Smooth muscle cell (in vitro differentiated cells): ENCODE measurements around the gene AK5. TPM values are rescaled to one million over a fixed set of nuclear protein-coding genes. Genes with fewer than 3 reads are reported as not detected.

ENCODE experiments used
- DNase-seq: peaks from one replicate; lab custom pipeline; 2025; ENCODE audit not compliant: unreplicated experiment; lab: John Stamatoyannopoulos, UW
- H2AFZ ChIP-seq: fragments of 200-600 bp; sonication (generic); 2 replicates; pipeline ENCODE4 v1.6.0; 2016; ENCODE audit warnings: antibody characterized with exemption, low read depth, mild to moderate bottlenecking
- H3F3A ChIP-seq: fragments of 200-600 bp; sonication (generic); 2 replicates; pipeline ENCODE4 v1.6.0; 2017; ENCODE audit warnings: antibody characterized with exemption, low read depth
- H3K27ac ChIP-seq: fragments of 200-600 bp; sonication (generic); 2 replicates; pipeline ENCODE4 v1.5.1; 2016; ENCODE audit warnings: low read depth, mild to moderate bottlenecking
- H3K27me3 ChIP-seq: fragments of 200-600 bp; sonication (generic); 2 replicates; pipeline ENCODE4 v1.6.1; 2016; ENCODE audit warnings: low read depth, mild to moderate bottlenecking
- H3K36me3 ChIP-seq: fragments of 200-600 bp; sonication (generic); 2 replicates; pipeline ENCODE4 v1.5.1; 2016; ENCODE audit warnings: low read depth
- H3K4me1 ChIP-seq: fragments of 200-600 bp; sonication (generic); 2 replicates; pipeline ENCODE4 v1.5.1; 2016; ENCODE audit warnings: low read depth
- H3K4me2 ChIP-seq: fragments of 200-600 bp; sonication (generic); 2 replicates; pipeline ENCODE4 v1.6.0; 2016; ENCODE audit warnings: mild to moderate bottlenecking
- H3K4me3 ChIP-seq: fragments of 200-600 bp; sonication (generic); 2 replicates; pipeline ENCODE4 v1.5.1; 2016; ENCODE audit warnings: mild to moderate bottlenecking
- H3K79me2 ChIP-seq: fragments of 200-600 bp; sonication (generic); 2 replicates; pipeline ENCODE4 v1.6.0; 2016; ENCODE audit warnings: low read depth, mild to moderate bottlenecking
- H3K9ac ChIP-seq: fragments of 200-600 bp; sonication (generic); 2 replicates; pipeline ENCODE4 v1.6.0; 2016; ENCODE audit warnings: low read depth
- H3K9me3 ChIP-seq: fragments of 200-600 bp; sonication (generic); replicated peaks from 2 replicates; pipeline ENCODE4 v1.5.1; 2016; ENCODE audit warnings: low read depth
- H4K20me1 ChIP-seq: fragments of 200-600 bp; sonication (generic); 2 replicates; pipeline ENCODE4 v1.6.0; 2016; ENCODE audit warnings: low read depth
- WGBS: methylation state at CpG from one replicate; pipeline ENCODE4 v1.1.7; 2016; ENCODE audit warnings: low lambda C conversion rate; 5-methylcytosine and 5-hydroxymethylcytosine counted together
- polyA plus RNA-seq: library from polyadenylated mRNA; unstranded; fragments of >200 nt; fragmentation: Nextera tagmentation; extraction: Ambion mirVana; gene quantifications from 2 replicates; pipeline ENCODE4 v1.2.1, GENCODE V29; 2016
- total RNA-seq: library from RNA; depleted of rRNA; stranded (reverse); fragments of >200 nt; gene quantifications from 2 replicates; pipeline ENCODE4 v1.2.3, GENCODE V29; 2014
- TF ChIP-seq, protein P1 (sequence below): fragments of 200-600 bp; sonication (generic); IDR thresholded peaks from 2 replicates; pipeline ENCODE4 v1.5.1; 2017; ENCODE audit warnings: borderline replicate concordance, mild to moderate bottlenecking, antibody characterized with exemption; ENCODE audit not compliant: insufficient read depth, poor library complexity, severe bottlenecking

AK5 gene
- total and polyA plus RNA-seq, 2 experiments from 2014 or later, result 0.43 TPM; not detected in 1

GRCh38 chr1:77584884-77585283 is 303.1 kb downstream of the AK5 start:
- Histone ChIP-seq H3K4me2 (no peak overlapping the region), H3F3A (no peaks in the 10 kb centered on the region), H2AFZ (no peak overlapping the region), H4K20me1 (no peaks in the 10 kb centered on the region), H3K27me3 (no peaks in the 10 kb centered on the region), H3K36me3 (peaks cover 17% of the 10 kb centered on the region), H3K9ac (no peak overlapping the region), H3K4me1 (no peaks in the 10 kb centered on the region), H3K27ac (no peak overlapping the region), H3K9me3 (no peaks in the 10 kb centered on the region), H3K4me3 (no peak overlapping the region), H3K79me2 (no peaks in the 10 kb centered on the region)
- TF ChIP-seq, protein P1, sequence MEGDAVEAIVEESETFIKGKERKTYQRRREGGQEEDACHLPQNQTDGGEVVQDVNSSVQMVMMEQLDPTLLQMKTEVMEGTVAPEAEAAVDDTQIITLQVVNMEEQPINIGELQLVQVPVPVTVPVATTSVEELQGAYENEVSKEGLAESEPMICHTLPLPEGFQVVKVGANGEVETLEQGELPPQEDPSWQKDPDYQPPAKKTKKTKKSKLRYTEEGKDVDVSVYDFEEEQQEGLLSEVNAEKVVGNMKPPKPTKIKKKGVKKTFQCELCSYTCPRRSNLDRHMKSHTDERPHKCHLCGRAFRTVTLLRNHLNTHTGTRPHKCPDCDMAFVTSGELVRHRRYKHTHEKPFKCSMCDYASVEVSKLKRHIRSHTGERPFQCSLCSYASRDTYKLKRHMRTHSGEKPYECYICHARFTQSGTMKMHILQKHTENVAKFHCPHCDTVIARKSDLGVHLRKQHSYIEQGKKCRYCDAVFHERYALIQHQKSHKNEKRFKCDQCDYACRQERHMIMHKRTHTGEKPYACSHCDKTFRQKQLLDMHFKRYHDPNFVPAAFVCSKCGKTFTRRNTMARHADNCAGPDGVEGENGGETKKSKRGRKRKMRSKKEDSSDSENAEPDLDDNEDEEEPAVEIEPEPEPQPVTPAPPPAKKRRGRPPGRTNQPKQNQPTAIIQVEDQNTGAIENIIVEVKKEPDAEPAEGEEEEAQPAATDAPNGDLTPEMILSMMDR, result no peak
- no peak for DNase-seq
- WGBS, result 98% methylated on average over 2 of the region's 2 CpGs

- H3K27me3 ChIP-seq, result no peaks in the 10 kb centered on the region
- no peak overlapping the region for H2AFZ ChIP-seq
- TF ChIP-seq, protein P1, result no peak
- no peaks in the 10 kb centered on the region for H3K4me1 ChIP-seq
- H3K9ac ChIP-seq, result no peak overlapping the region
- WGBS, result 94% methylated on average over 2 of the region's 2 CpGs
- H3K4me2 ChIP-seq, result no peak overlapping the region
- H3K4me3 ChIP-seq, result no peak overlapping the region
- no peaks in the 10 kb centered on the region for H3K9me3 ChIP-seq
- no peak overlapping the region for H3K27ac ChIP-seq
- no peaks in the 10 kb centered on the region for H4K20me1 ChIP-seq
- H3F3A ChIP-seq, result no peaks in the 10 kb centered on the region
- no peak for DNase-seq
- peaks cover 11% of the 10 kb centered on the region for H3K36me3 ChIP-seq
- no peaks in the 10 kb centered on the region for H3K79me2 ChIP-seq
These were observed 303.9 kb downstream of the AK5 start for GRCh38 chr1:77585610-77586314.

DNA sequence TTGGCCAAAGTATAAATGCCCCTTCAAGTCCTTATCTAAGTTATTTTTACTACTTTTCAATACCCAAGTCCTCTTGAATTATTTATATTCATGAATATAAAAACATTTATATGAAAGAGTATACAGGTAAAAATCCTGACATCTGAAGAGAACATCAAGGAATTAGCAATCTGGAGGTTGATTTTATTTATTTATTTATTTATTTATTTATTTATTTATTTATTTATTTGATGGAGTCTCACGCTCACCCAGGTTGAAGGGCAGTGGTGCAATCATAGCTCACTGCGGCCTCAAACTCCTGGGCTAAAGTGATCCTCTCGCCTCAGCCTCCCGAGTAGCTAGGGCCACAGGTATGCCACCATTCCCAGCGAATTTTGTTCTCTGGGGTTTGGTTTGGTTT is 307.4 kb downstream of the AK5 start:
- Histone ChIP-seq H3K9me3 (no peaks in the 10 kb centered on the region), H3K4me3 (no peak overlapping the region), H3K79me2 (peaks cover 11% of the 10 kb centered on the region), H3K4me1 (no peaks in the 10 kb centered on the region), H3F3A (no peaks in the 10 kb centered on the region), H3K36me3 (no peaks in the 10 kb centered on the region), H3K27me3 (no peaks in the 10 kb centered on the region), H3K27ac (no peak overlapping the region), H2AFZ (no peak overlapping the region), H4K20me1 (no peaks in the 10 kb centered on the region), H3K9ac (no peak overlapping the region), H3K4me2 (no peak overlapping the region)
- DNase-seq, result no peak
- TF ChIP-seq, protein P1, result no peak
- WGBS, result 97% methylated on average over 5 of the region's 5 CpGs

- Histone ChIP-seq H3K9ac (no peak overlapping the region), H3K79me2 (peaks cover 16% of the 10 kb centered on the region), H3K4me3 (no peak overlapping the region), H3K4me2 (no peak overlapping the region), H3K27ac (no peak overlapping the region), H3K27me3 (no peaks in the 10 kb centered on the region), H3F3A (no peaks in the 10 kb centered on the region), H3K4me1 (no peaks in the 10 kb centered on the region), H3K36me3 (no peaks in the 10 kb centered on the region), H4K20me1 (peaks cover 6% of the 10 kb centered on the region), H2AFZ (no peak overlapping the region), H3K9me3 (no peaks in the 10 kb centered on the region)
- TF ChIP-seq, protein P1, result no peak
- 93% methylated on average over 1 of the region's 1 CpG for WGBS
- DNase-seq, result no peak
These were observed 308.8 kb downstream of the AK5 start for GRCh38 chr1:77590651-77591050.
